Ishikawa (cell line): ENCODE measurements around the gene TBATA.
A peak's percentile ranks its signal among the peaks of the same experiment; 100 is the strongest.

Experiments
- CEBPB ChIP-seq: IDR thresholded peaks from 2 replicates; pipeline ENCODE4 v1.6.1; 2012
- CREB1 ChIP-seq: IDR thresholded peaks from 2 replicates; pipeline ENCODE4 v1.6.1; 2012; ENCODE audit warnings: low read depth
- EGR1 ChIP-seq: IDR thresholded peaks from 2 replicates; pipeline ENCODE4 v1.6.1; 2012
- EP300 ChIP-seq: IDR thresholded peaks from 2 replicates; pipeline ENCODE4 v1.6.1; 2012; ENCODE audit warnings: borderline replicate concordance
- FOXM1 ChIP-seq: IDR thresholded peaks from 2 replicates; pipeline ENCODE4 v1.6.1; 2012; ENCODE audit warnings: low read depth, borderline replicate concordance
- MAX ChIP-seq: IDR thresholded peaks from 2 replicates; pipeline ENCODE4 v1.6.1; 2012
- NFIC ChIP-seq: IDR thresholded peaks from 2 replicates; pipeline ENCODE4 v1.6.1; 2012
- RAD21 ChIP-seq: IDR thresholded peaks from 2 replicates; pipeline ENCODE4 v1.6.1; 2012; ENCODE audit warnings: low read depth
- REST ChIP-seq: IDR thresholded peaks from 2 replicates; pipeline ENCODE4 v1.6.1; 2012; ENCODE audit warnings: low read depth, mild to moderate bottlenecking
- TAF1 ChIP-seq: IDR thresholded peaks from 2 replicates; pipeline ENCODE4 v1.6.1; 2012; ENCODE audit warnings: low read depth, mild to moderate bottlenecking
- TCF12 ChIP-seq: IDR thresholded peaks from 2 replicates; pipeline ENCODE4 v1.6.1; 2012; ENCODE audit warnings: low read depth
- TEAD4 ChIP-seq: IDR thresholded peaks from 2 replicates; pipeline ENCODE4 v1.6.1; 2012
- YY1 ChIP-seq: IDR thresholded peaks from 2 replicates; pipeline ENCODE4 v1.6.1; 2012; ENCODE audit warnings: low read depth
- ZBTB7A ChIP-seq: IDR thresholded peaks from 2 replicates; pipeline ENCODE4 v1.6.1; 2012; ENCODE audit warnings: low read depth
- TF ChIP-seq, protein P1 (sequence below): IDR thresholded peaks from 2 replicates; pipeline ENCODE4 v1.6.1; 2012

TBATA gene

GRCh38 chr10:70815504-70816219 lies 30.5 kb upstream of the TBATA start, which contains the start of gene SGPL1:
Gene SGPL1, plus strand, starts transcription at chr10:70815948. Its CDS starts 906 bp downstream, at chr10:70816854.
- no peak for TF ChIP-seq EGR1
- TF ChIP-seq ZBTB7A: no peak; the same call in 1 of the 2 replicates
- TF ChIP-seq YY1: no peak
- TF ChIP-seq REST: no peak
- no peak for TF ChIP-seq NFIC
- peak; percentile 37; the same call in 1 of the 2 replicates for TF ChIP-seq TAF1
- no peak for TF ChIP-seq FOXM1
- no peak for TF ChIP-seq TEAD4
- TF ChIP-seq MAX: no peak
- TF ChIP-seq RAD21: peak; percentile 77
- TF ChIP-seq, protein P1, sequence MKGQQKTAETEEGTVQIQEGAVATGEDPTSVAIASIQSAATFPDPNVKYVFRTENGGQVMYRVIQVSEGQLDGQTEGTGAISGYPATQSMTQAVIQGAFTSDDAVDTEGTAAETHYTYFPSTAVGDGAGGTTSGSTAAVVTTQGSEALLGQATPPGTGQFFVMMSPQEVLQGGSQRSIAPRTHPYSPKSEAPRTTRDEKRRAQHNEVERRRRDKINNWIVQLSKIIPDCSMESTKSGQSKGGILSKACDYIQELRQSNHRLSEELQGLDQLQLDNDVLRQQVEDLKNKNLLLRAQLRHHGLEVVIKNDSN: no peak
- TF ChIP-seq EP300: no peak
- no peak for TF ChIP-seq CEBPB
- no peak for TF ChIP-seq CREB1
- TF ChIP-seq TCF12: no peak

DNA sequence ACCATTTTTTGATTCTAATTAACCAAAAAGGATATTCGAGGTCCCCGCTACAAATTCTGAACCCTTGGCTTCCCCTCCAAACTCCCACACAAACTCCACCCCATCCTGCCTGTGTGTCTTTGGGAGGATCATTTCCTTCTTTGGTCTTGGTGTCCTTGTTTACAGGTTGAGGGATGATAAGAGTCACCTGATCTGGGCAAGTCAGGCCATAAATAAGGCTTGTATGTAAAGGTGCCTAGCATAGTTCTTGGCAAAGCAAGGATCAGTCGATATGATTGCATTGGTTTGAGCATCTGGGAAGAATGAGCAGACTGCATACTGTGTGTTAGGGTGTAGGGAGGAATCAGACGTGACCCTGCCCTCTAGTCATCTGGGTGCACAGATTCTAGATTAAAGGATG lies 28.9 kb upstream of the TBATA start:
- TF ChIP-seq ZBTB7A (no peak), TCF12 (no peak), CREB1 (no peak), EGR1 (no peak), RAD21 (no peak), TEAD4 (no peak)

DNA sequence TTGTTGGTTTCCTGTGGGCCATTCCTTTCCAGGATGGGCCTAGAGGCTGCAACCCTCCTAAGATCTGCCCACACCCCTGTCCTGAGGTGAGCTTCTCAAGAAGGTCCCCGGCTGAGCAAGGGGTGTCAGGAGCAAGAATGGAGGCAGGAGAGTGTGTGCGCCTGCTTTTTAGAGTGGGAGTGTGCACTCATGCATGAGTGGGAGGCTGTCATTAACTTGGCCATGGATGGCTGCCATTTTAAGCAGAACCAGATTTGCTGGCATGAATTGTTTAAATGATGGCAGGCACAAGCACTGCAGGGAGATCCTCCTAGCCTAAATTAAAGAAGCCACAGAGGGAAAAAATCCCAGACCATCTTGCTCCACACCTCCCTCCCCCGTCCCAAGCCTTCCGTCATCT lies 27.6 kb upstream of the TBATA start:
- TF ChIP-seq ZBTB7A: no peak
- TF ChIP-seq RAD21: no peak
- no peak for TF ChIP-seq EGR1
- no peak for TF ChIP-seq TEAD4
- TF ChIP-seq TCF12: no peak
- TF ChIP-seq REST: no peak
- TF ChIP-seq CEBPB: no peak
- TF ChIP-seq NFIC: no peak
- 0 out of 2 replicates have a peak, but pooled peaks have one; percentile 28 for TF ChIP-seq TAF1
- no peak for TF ChIP-seq FOXM1
- TF ChIP-seq CREB1: no peak
- TF ChIP-seq EP300: no peak
- TF ChIP-seq, protein P1: no peak
- TF ChIP-seq MAX: peak; percentile 24; the same call in 1 of the 2 replicates
- peak; percentile 59; the same call in 1 of the 2 replicates for TF ChIP-seq YY1

GRCh38 chr10:70811881-70812280 lies 26.7 kb upstream of the TBATA start:
- TF ChIP-seq YY1 (no peak), ZBTB7A (no peak), TEAD4 (no peak), MAX (no peak), RAD21 (no peak), TCF12 (no peak), CREB1 (no peak), EP300 (no peak), TAF1 (no peak), NFIC (no peak), CEBPB (no peak), REST (no peak), EGR1 (no peak), FOXM1 (no peak)
- TF ChIP-seq, protein P1: no peak
